Measurements from ENCODE around the gene MARCHF3. TPM values are rescaled to one million over a fixed set of nuclear protein-coding genes. Genes with fewer than 3 reads are reported as not detected.

Gene MARCHF3
- total and polyA plus RNA-seq, 10 of the 15 experiments (the other 5 are each of a cell fraction or from before 2014, with no cell fraction given): 3.6 to 24.1 (median 11.3) TPM

- TF ChIP-seq NR2C1 (IDR thresholded peaks at IDR 0.05) (no peak), SMAD5 (IDR thresholded peaks at IDR 0.05; ENCODE audit: low read depth) (0 out of 2 replicates have a peak, but pooled peaks have one; percentile 66), PRDM15 (CRISPR knock-in tag; IDR thresholded peaks at IDR 0.05) (no peak), ZBTB40 (IDR thresholded peaks at IDR 0.05; ENCODE audit: borderline replicate concordance) (peak; percentile 76)
Observed at GRCh38 chr5:127072861-127073846, 42.8 kb upstream of the MARCHF3 start, which contains the start of gene C5orf63 (continued).

All from GM12878 (cell line).